Keratinocyte (primary cell): Measurements from ENCODE around the gene MPPED1. TPM values are rescaled to one million over a fixed set of nuclear protein-coding genes. Genes with fewer than 3 reads are reported as not detected.

Experiments used
- DNase-seq: peaks from one replicate; pipeline ENCODE4 v3.0.0-alpha.2; 2011; ENCODE audit warnings: low read depth, missing footprints, low spot score
- FAIRE-seq: peaks from 2 replicates; lab custom pipeline; 2011; peaks lifted over from hg19 to GRCh38; lab: Jason Lieb, UNC
- H2AFZ ChIP-seq: 2 replicates; pipeline ENCODE4 v1.6.0; 2012; ENCODE audit warnings: low read length, control low read depth, inconsistent platforms; ENCODE audit not compliant: control insufficient read depth
- H3K27ac ChIP-seq: 2 replicates; pipeline ENCODE4 v1.5.1; 2011; ENCODE audit warnings: low read length; ENCODE audit not compliant: control insufficient read depth, insufficient read depth
- H3K27me3 ChIP-seq: 3 replicates; pipeline ENCODE4 v1.6.0; 2011; ENCODE audit warnings: low read length; ENCODE audit not compliant: control insufficient read depth, insufficient read depth; ENCODE audit errors: extremely low read depth
- H3K36me3 ChIP-seq, 2 experiments: 2 replicates in 1 of 2; 3 replicates in 1 of 2; pipeline ENCODE4 v1.5.1; 2011; ENCODE audit warnings: low read length in 2 of 2, mild to moderate bottlenecking in 1 of 2; ENCODE audit not compliant: control insufficient read depth in 2 of 2, insufficient read depth in 2 of 2; ENCODE audit errors: extremely low read depth in 1 of 2
- H3K4me1 ChIP-seq: 3 replicates; pipeline ENCODE4 v1.5.1; 2011; ENCODE audit warnings: low read length; ENCODE audit not compliant: control insufficient read depth, insufficient read depth; ENCODE audit errors: extremely low read depth
- H3K4me2 ChIP-seq: 3 replicates; pipeline ENCODE4 v1.6.0; 2011; ENCODE audit warnings: low read depth, low read length; ENCODE audit not compliant: control insufficient read depth, insufficient read depth; ENCODE audit errors: extremely low read depth
- H3K4me3 ChIP-seq, 3 experiments: fragments of 200-600 bp in 1 of 3; sonication (generic) in 1 of 3; 2 replicates in 2 of 3; 3 replicates in 1 of 3; pipeline ENCODE4 v1.5.1; 2011 to 2016; ENCODE audit warnings: low read length in 3 of 3, mild to moderate bottlenecking in 3 of 3, control low read depth in 2 of 3, inconsistent platforms in 1 of 3, low read depth in 1 of 3, mixed read lengths in 1 of 3, mixed run types in 1 of 3, moderate library complexity in 1 of 3; ENCODE audit not compliant: control insufficient read depth in 2 of 3, insufficient read depth in 2 of 3; ENCODE audit errors: extremely low read depth in 1 of 3
- H3K79me2 ChIP-seq: 2 replicates; pipeline ENCODE4 v1.6.0; 2012; ENCODE audit warnings: low read length; ENCODE audit not compliant: control insufficient read depth, insufficient read depth
- H3K9ac ChIP-seq: 3 replicates; pipeline ENCODE4 v1.6.0; 2011; ENCODE audit warnings: low read length; ENCODE audit not compliant: control insufficient read depth, insufficient read depth; ENCODE audit errors: extremely low read depth
- H3K9me1 ChIP-seq: 3 replicates; pipeline ENCODE4 v1.6.0; 2011; ENCODE audit warnings: low read length; ENCODE audit not compliant: control insufficient read depth, insufficient read depth; ENCODE audit errors: extremely low read depth
- H3K9me3 ChIP-seq: 2 replicates; pipeline ENCODE4 v1.5.1; 2012; ENCODE audit warnings: low read depth, low read length; ENCODE audit not compliant: control insufficient read depth
- H4K20me1 ChIP-seq: 3 replicates; pipeline ENCODE4 v1.6.0; 2011; ENCODE audit warnings: low read length; ENCODE audit not compliant: control insufficient read depth, insufficient read depth; ENCODE audit errors: extremely low read depth
- CTCF ChIP-seq, 3 experiments: IDR thresholded peaks in 1 of 3; conservative IDR thresholded peaks in 1 of 3; optimal IDR thresholded peaks in 1 of 3; 2 replicates in 2 of 3; 3 replicates in 1 of 3; pipeline versions ENCODE3 to v1.5.1; 2011; ENCODE audit warnings: low read length in 3 of 3, mild to moderate bottlenecking in 3 of 3, moderate library complexity in 2 of 3, control low read depth in 1 of 3, inconsistent platforms in 1 of 3; ENCODE audit not compliant: insufficient read depth in 2 of 3; ENCODE audit errors: extremely low read depth in 1 of 3
- EZH2 ChIP-seq: IDR thresholded peaks from one replicate; pipeline ENCODE4 v1.6.1; 2012; ENCODE audit warnings: inconsistent platforms, mild to moderate bottlenecking, low read length, moderate library complexity
- dilution Hi-C: fragments of 300-500 bp; cut with MboI; formaldehyde crosslinking; loops from one replicate; pipeline ENCODE4 v1.7.0; 2020; ENCODE audit warnings: low sequenced_read_pairs; ENCODE audit not compliant: extremely low pct_ligation_motif_present
- polyA plus RNA-seq, 5 experiments: library from polyadenylated mRNA; depleted of rRNA in 3 of 5; stranded (reverse) in 3 of 5; stranded (forward) in 1 of 5; unstranded in 1 of 5; fragments of >200 nt; gene quantifications; 1 replicate in 1 of 5; 2 replicates in 3 of 5; 3 replicates in 1 of 5; pipeline versions ENCODE4 v1.2.1 to v1.2.3, GENCODE V29; 2011 to 2012; ENCODE audit warnings: missing spikeins in 2 of 5, low read depth in 1 of 5, low replicate concordance in 1 of 5

MPPED1 gene
- polyA plus RNA-seq, 1 donor (not counting 4 experiments of a cell fraction or from before 2014, with no cell fraction given): not detected

- Histone ChIP-seq H3K9me3 (no peaks in the 10 kb centered on the region), H4K20me1 (no peaks in the 10 kb centered on the region), H3K4me2 (no peak overlapping the region), H3K36me3 (no peaks in the 10 kb centered on the region), H3K27me3 (peaks cover 10% of the 10 kb centered on the region), H3K79me2 (no peaks in the 10 kb centered on the region), H2AFZ (no peak overlapping the region), H3K27ac (no peak overlapping the region), H3K9ac (no peak overlapping the region), H3K4me1 (no peaks in the 10 kb centered on the region), H3K9me1 (no peaks in the 10 kb centered on the region), H3K4me3 (no peak overlapping the region)
- no peak for FAIRE-seq
- no peak for DNase-seq
- dilution Hi-C loops: no loop called here
- no peak for TF ChIP-seq CTCF (optimal IDR thresholded peaks at IDR 0.05 in 1 of 3, IDR thresholded peaks at IDR 0.05 in 1 of 3, conservative IDR thresholded peaks at IDR 0.05 in 1 of 3; ENCODE audit: extremely low read depth in 1 of 3, insufficient read depth in 2 of 3, low read length in 3 of 3)
- TF ChIP-seq EZH2: no peak
Measured at GRCh38 chr22:43440556-43440955, 28.7 kb downstream of the MPPED1 start.

- H3K36me3 ChIP-seq: no peaks in the 10 kb centered on the region
- H3K27me3 ChIP-seq: peaks cover 7% of the 10 kb centered on the region
- no peak overlapping the region for H2AFZ ChIP-seq
- TF ChIP-seq CTCF (optimal IDR thresholded peaks at IDR 0.05 in 1 of 3, IDR thresholded peaks at IDR 0.05 in 1 of 3, conservative IDR thresholded peaks at IDR 0.05 in 1 of 3; ENCODE audit: extremely low read depth in 1 of 3, insufficient read depth in 2 of 3, low read length in 3 of 3): no peak
- no peak for TF ChIP-seq EZH2
- FAIRE-seq (no peak), DNase-seq (no peak)
- no peaks in the 10 kb centered on the region for H3K4me1 ChIP-seq
- no peaks in the 10 kb centered on the region for H4K20me1 ChIP-seq
- H3K27ac ChIP-seq: no peak overlapping the region
- no peaks in the 10 kb centered on the region for H3K9me1 ChIP-seq
- no peaks in the 10 kb centered on the region for H3K79me2 ChIP-seq
- H3K4me2 ChIP-seq: no peak overlapping the region
- dilution Hi-C loops: no loop called here
- H3K9me3 ChIP-seq: no peaks in the 10 kb centered on the region
- H3K9ac ChIP-seq: no peak overlapping the region
- no peak overlapping the region for H3K4me3 ChIP-seq
Measured at GRCh38 chr22:43441216-43441615, 29.4 kb downstream of the MPPED1 start.
